ENCODE measurements around the gene MYF5. TPM values are rescaled to one million over a fixed set of nuclear protein-coding genes. Genes with fewer than 3 reads are reported as not detected.

Gene MYF5
- total RNA-seq, 1 experiment from 2014 or later = not detected

GRCh38 chr12:80692114-80692513 is 24.6 kb upstream of the MYF5 start:
- H3K27me3 Mint-ChIP-seq (ENCODE audit: low read depth) = peaks cover under 1% of the 10 kb centered on the region; the same call in 1 of the 2 replicates
- H2AK5ac ChIP-seq (ENCODE audit: insufficient read length, low read length) = no peak overlapping the region
- no peak overlapping the region for H3K18ac ChIP-seq (ENCODE audit: insufficient read length, low read depth, low read length)
- no peak overlapping the region for H3K4ac ChIP-seq (ENCODE audit: low read depth, low read length)
- H3K9me3 Mint-ChIP-seq = peaks cover 1 to 2% of the 10 kb centered on the region in 2 experiments; a peak in 1 of 5 replicates
- no peaks in the 10 kb centered on the region for H3K27me3 ChIP-seq (ENCODE audit: insufficient read depth, low read length)
- H3K23ac ChIP-seq (ENCODE audit: insufficient read length, low read depth, low read length) = no peak overlapping the region
- H3K4me1 ChIP-seq (ENCODE audit: insufficient read depth, low read length) = no peaks in the 10 kb centered on the region
- H3K9ac ChIP-seq (ENCODE audit: extremely low read depth, insufficient read length, low read length) = no peak overlapping the region
- H3K4me2 ChIP-seq (ENCODE audit: insufficient read depth, insufficient read length, low read length) = no peak overlapping the region
- no peak overlapping the region for H3T11ph ChIP-seq (ENCODE audit: low read length)
- no peaks in the 10 kb centered on the region for H3K9me3 ChIP-seq (ENCODE audit: control insufficient read depth, low read depth, low read length)
- no peak overlapping the region for H2BK20ac ChIP-seq (ENCODE audit: low read depth, low read length, poor library complexity, severe bottlenecking)
- H2BK15ac ChIP-seq (ENCODE audit: low read depth, low read length) = no peak overlapping the region
- no peak overlapping the region for H3K56ac ChIP-seq (ENCODE audit: insufficient read length, low read depth, low read length)
- no peak overlapping the region for H4K91ac ChIP-seq (ENCODE audit: insufficient read length, low read depth, low read length)
- H2BK12ac ChIP-seq (ENCODE audit: insufficient read length, low read depth, low read length) = no peak overlapping the region
- no peak overlapping the region for H3K4me3 Mint-ChIP-seq
- H3K79me2 ChIP-seq (ENCODE audit: insufficient read depth, low read length) = no peaks in the 10 kb centered on the region
- TF ChIP-seq, protein P1, sequence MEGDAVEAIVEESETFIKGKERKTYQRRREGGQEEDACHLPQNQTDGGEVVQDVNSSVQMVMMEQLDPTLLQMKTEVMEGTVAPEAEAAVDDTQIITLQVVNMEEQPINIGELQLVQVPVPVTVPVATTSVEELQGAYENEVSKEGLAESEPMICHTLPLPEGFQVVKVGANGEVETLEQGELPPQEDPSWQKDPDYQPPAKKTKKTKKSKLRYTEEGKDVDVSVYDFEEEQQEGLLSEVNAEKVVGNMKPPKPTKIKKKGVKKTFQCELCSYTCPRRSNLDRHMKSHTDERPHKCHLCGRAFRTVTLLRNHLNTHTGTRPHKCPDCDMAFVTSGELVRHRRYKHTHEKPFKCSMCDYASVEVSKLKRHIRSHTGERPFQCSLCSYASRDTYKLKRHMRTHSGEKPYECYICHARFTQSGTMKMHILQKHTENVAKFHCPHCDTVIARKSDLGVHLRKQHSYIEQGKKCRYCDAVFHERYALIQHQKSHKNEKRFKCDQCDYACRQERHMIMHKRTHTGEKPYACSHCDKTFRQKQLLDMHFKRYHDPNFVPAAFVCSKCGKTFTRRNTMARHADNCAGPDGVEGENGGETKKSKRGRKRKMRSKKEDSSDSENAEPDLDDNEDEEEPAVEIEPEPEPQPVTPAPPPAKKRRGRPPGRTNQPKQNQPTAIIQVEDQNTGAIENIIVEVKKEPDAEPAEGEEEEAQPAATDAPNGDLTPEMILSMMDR (conservative IDR thresholded peaks at IDR 0.05) = no peak
- H4K20me1 ChIP-seq (ENCODE audit: control insufficient read depth, insufficient read depth, insufficient read length) = no peaks in the 10 kb centered on the region
- H3K27ac Mint-ChIP-seq = no peak overlapping the region
- H2AFZ ChIP-seq (ENCODE audit: low read length) = no peak overlapping the region
- no peak overlapping the region for H3K14ac ChIP-seq (ENCODE audit: insufficient read depth, low read length)
- H2BK5ac ChIP-seq (ENCODE audit: insufficient read length, low read length) = no peak overlapping the region
- peaks cover 0 to 2% of the 10 kb centered on the region in 2 experiments; a peak in 1 of 4 replicates for H3K4me1 Mint-ChIP-seq
- no peak overlapping the region for H4K8ac ChIP-seq (replicated peaks; ENCODE audit: insufficient read length, low read depth, low read length)
- no peak overlapping the region for H4K5ac ChIP-seq (ENCODE audit: insufficient read length, low read depth, low read length)
- no peaks in the 10 kb centered on the region for H3K79me1 ChIP-seq (ENCODE audit: insufficient read depth, low read depth, low read length, poor library complexity, severe bottlenecking)
- no peak overlapping the region for H2BK120ac ChIP-seq (ENCODE audit: low read depth, low read length, poor library complexity, severe bottlenecking)
- H3K36me3 Mint-ChIP-seq (ENCODE audit: insufficient read depth in 1 of 3, low read depth in 3 of 3) = peaks cover 0 to 2% (median under 1%) of the 10 kb centered on the region in 3 experiments; a peak in 2 of 7 replicates
- no CpG with 5 or more reads among the region's 1 CpG for WGBS (ENCODE audit: extremely low coverage, insufficient read length, low lambda C conversion rate)
- H3K27ac ChIP-seq (ENCODE audit: insufficient read length, low read depth, low read length) = no peak overlapping the region
- no peak for DNase-seq
- no peaks in the 10 kb centered on the region for H3K23me2 ChIP-seq (ENCODE audit: insufficient read length, low read depth, low read length, poor library complexity, severe bottlenecking)

All from H9 (cell line).